A673 (cell line): ENCODE data around the gene TNFRSF14.

Source experiments
- EZH2 ChIP-seq: fragments of 200-600 bp; sonication (generic); IDR thresholded peaks from 2 replicates; pipeline ENCODE4 v1.6.1; 2017; ENCODE audit warnings: borderline replicate concordance, low read depth, mild to moderate bottlenecking, mixed read lengths, antibody characterized with exemption, low read length; ENCODE audit not compliant: poor library complexity, severe bottlenecking
- TF ChIP-seq, protein P1 (sequence below): fragments of 300-800, 200-600 bp; sonication (generic); conservative IDR thresholded peaks from 2 replicates; pipeline ENCODE4 v1.5.1; 2017; ENCODE audit warnings: low read depth, mild to moderate bottlenecking, antibody characterized with exemption, low read length, moderate library complexity, mixed read lengths

DNA sequence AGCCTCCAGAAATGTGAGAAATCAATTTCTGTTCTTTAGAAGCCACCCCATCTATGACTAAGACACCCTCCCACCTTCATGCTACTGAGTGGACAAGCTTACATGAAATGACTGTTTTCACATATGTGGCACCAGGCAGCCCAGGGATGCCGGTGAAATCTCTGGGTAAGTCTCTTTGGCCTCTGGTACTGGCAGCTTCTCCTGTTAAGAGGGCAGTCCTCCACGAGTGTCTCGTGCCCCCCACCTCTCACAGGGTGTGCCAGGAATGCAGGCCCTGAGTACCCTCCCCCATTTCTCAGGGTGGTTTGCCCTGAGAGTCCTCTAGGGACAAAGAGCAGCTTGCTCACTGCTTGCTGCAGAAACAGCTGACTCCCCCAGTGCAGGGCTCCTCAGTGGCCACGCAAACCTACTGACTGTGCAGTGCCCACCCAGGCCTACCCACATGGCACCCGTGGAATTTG, 27.2 kb downstream of the TNFRSF14 start:
- TF ChIP-seq, protein P1, sequence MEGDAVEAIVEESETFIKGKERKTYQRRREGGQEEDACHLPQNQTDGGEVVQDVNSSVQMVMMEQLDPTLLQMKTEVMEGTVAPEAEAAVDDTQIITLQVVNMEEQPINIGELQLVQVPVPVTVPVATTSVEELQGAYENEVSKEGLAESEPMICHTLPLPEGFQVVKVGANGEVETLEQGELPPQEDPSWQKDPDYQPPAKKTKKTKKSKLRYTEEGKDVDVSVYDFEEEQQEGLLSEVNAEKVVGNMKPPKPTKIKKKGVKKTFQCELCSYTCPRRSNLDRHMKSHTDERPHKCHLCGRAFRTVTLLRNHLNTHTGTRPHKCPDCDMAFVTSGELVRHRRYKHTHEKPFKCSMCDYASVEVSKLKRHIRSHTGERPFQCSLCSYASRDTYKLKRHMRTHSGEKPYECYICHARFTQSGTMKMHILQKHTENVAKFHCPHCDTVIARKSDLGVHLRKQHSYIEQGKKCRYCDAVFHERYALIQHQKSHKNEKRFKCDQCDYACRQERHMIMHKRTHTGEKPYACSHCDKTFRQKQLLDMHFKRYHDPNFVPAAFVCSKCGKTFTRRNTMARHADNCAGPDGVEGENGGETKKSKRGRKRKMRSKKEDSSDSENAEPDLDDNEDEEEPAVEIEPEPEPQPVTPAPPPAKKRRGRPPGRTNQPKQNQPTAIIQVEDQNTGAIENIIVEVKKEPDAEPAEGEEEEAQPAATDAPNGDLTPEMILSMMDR, result no peak
- TF ChIP-seq EZH2, result no peak
